Ammon's horn (tissue), 1 donor: Measurements from ENCODE around the gene USP2.
A peak's percentile ranks its signal among the peaks of the same experiment; 100 is the strongest.

Source experiments
- DNase-seq: peaks from one replicate; pipeline ENCODE4 v3.0.0-alpha.2; 2016; ENCODE audit warnings: low spot score

The USP2 gene

GRCh38 chr11:119376197-119376847, 5.2 kb downstream of the USP2 start:
- peak; percentile 97 for DNase-seq

DNA sequence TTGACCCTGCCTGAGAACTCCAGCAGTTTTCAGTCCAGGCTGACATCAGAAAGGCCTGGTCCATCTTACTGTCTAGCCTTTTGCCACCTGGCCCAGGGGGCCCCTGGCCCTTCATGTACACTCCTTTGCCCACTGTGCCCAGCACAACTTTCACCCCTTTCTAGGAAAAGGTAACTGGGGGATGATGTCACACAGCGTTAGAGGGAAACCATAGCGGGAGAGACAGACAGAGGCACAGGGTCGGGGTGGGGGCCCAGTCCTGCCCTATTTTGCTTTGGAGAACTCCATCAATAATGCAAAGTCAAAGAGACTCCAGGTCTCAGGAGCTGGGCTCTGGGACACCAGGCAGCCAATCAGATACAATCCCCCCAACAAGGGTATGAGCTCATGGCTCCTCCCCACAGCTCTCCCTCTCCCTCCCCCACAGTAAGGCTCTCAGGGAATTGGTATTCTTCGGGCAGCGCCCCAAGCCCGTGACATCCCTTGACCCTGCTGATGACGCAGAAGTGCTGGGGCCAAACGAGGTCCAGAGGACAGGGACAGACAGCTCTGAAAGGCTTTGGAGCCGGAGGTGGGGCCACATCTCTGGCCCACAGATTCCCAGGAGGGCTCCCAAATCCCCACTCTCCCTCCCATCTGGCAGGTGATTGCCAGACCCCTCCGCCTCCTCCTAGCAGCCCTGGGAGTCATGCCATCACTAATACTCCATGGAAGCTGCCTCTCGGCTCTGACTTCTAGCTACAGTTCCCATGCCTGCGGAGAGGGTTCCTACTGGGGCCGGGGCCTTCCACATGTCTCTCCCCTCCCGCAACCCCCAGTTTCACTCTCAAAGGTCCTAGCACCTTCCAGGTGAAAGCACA, 5.9 kb downstream of the USP2 start:
- peak; percentile 90 for DNase-seq

GRCh38 chr11:119374632-119375336, 6.7 kb downstream of the USP2 start:
- DNase-seq = peak; percentile 80

DNA sequence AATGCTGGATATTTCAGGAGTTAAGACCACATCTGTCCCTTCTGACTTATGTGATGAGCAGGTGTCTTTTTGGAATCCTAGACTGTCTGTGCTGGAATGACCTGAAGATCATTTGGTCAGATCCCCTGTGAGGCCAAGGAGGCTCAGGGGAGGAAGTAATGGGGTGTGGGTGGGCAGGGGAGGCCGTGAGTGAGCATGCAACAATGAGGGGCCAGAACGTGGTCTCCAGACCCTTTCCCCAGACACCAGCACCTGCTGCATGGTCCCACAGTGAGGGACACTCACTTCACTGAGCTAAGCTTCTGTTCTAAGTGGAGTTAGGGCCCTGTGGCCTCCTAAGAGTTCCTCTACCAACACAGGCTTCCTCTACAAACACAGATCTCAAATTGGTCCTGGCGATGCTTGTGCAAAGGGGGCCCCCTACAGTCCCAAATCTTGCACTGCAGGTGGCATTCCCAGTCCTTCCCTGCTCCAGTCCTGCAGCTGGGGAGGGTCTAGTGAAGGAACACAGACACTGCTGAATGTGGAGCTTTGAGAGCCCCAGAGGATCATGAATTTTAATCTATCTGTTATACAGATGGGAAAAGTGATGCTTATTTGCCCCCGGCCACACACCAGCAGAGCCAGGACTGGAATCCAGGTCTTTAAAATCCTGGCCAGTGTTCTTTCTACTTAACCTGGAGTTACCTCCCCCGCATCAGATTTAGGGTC, 7.4 kb downstream of the USP2 start:
- DNase-seq = peak; percentile 89

DNA sequence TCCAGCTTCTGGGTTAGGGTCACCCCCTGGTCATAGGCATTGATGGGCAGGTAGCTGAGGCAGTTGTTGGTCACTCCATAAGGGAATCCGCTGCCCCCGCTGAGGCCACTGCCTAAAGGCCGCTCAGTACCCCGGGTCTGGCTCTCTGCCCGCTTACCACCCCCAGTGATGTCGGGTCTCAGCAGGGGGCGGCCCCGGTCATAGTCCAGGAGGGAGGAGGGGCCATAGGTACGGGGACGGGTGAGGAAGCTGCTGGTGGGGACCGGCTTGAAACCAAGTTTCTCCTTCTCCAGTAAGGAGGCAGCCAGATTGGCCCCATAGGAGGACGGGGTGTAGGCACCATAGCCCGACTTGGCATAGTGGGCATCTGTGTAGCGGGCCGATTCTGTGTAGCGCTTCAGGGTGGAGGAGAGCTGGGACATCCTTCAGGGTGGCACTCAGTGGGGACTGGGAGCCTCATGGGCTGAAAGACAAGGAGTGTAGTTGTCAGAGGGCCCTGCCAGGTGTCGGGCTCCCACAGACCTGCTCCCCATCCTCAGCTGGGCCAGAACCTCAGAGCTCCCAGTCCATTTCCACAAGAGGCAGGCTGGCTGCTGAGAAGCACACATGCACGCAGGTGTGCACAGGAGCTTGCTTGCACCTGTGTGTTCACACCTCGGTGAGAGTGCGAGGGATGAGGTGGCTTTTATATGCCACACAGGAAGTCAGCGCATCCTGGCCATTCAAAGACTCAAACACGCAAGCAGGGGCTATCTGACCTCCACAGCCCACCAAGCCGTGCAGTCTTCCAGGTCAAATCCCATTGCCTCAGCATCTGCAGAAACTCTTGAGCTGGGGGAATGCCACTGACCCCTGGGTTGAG, 8.2 kb downstream of the USP2 start:
- no peak for DNase-seq

DNA sequence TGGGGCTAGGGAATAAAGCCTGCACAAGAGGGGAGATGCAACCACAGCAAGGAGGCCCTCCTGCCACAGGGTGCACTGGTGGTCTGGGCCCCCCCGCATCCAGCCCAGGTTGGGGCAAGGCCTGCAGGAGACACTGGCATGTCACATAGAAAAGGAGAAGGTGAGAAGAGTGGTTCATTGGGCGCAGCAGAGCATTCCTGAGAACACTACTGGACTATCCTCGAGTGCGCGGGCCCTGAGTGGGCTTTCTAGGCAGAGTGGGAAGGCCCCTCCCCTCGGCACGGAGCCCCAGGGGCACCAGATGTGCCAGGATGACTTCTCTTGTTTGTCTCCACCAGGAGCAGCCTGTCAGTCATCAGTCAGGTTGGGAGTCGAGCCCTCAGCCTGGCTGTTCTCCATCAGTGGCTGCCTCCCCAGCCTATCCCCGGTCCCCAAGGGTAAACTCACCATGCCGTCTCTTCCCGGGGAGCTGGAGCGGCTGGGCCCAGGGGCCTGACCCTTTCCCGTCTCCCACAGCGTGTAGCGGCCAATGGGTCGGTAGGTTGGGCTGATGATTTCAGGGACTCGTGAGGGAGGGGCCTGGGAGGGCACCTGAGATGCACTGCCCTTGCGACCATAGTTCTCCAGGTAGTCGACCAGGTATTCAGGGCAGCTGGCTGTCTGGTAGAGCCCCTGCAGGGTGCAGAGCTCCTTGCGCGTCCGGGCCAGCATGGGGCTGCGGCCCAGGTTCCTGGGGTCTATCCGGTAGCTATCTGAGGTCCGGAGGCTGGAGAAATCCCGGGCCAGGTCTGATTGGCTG, 9.0 kb downstream of the USP2 start:
- no peak for DNase-seq

GRCh38 chr11:119371778-119372182, 9.7 kb downstream of the USP2 start:
- DNase-seq = peak; percentile 82

- DNase-seq = no peak
Observed at GRCh38 chr11:119371067-119371601, 10.4 kb downstream of the USP2 start.

DNA sequence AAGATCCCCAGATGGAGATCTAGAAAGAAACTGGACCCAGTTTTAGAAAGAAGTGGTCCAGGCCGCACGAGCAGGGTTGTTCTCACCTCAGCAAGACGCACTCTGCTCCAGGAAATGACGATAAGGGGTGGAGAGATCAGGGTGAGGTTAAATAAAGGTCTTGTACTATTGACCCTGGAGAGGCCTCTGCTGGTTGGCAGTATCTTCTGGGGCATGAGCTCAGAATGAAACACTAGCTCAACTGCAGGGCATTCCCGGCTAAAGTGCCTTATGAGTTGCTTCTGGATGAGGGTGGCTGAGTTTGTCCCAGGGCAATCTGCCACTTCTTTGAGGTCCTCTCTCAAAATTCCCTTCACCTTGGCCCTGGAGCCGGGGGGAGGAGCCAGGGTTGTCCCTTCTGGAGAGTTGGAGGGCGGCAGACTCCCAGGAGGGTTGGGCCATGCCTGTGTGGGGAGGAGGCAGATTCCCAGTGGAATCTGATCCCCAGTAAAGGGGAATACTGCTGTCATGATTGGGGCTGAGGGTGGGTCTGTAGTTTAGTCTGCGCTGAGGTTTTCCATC, 10.9 kb downstream of the USP2 start:
- no peak for DNase-seq

- DNase-seq = no peak
Observed at GRCh38 chr11:119369132-119369925, 12.2 kb downstream of the USP2 start.

DNA sequence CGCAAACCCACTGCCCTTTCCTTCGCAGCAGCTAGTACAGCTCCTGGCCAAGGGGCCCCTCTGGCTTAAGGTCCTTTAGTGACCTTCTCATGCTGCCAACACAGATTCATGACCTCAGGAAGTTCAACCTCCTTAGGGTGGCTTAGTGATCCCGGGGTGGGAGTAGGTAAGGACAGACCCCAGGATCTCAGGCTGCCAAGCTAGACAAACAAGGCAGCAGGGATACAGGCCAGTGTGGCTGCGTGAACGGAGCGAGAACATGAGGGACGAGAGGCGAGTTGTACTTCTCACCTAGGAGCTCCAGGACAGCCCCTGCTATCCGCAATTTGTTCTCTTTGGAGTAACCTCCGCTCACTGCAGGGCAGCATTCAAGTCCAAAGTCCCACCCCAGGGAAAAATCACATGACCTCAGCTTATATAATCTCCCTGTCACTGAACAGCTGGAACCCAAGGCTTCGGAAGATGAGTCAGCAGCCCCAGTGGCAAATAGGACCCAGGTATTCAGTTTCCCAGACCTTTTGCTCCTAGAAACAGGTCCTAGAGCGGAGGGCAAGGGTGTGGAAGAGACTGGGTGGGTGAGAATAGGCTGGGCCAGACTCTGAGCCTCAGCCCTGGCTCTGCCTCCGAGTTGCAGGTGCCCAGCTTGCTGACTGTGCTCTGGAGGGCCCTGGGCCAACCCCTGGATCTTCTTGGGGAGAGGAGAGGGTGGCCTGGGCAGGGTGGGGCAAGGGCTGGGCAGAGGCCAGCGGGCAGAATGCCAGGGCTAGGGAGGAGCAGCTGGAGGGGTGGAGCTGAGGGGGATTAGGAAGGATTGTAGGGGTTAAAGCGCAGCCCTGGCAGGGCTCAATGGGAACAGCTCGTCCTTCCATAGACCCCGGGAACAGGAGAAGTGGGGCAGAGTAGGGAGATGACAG, 13.1 kb downstream of the USP2 start:
- DNase-seq = no peak

DNA sequence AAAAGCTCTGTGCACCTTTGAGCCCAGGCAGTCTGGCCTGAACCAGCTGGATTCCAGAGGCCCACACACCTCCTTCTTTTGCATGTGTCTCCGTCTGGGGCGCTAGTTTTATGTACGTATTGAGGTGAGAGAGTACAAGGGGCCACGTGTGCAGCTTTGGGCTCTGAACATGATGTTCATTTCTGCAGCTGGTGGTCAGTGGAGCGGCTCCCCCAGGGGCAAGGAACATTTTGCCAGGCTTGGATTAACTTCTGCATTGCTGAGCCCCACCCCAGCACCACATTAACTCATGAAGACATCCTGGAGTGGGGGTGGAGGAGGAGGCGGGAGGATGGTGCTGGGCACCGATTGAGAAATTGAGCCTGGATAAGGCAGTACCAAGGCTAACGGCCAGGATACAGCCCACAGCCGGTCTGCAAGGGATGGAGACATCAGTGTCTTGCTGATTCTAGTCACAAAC, 13.8 kb downstream of the USP2 start:
- no peak for DNase-seq

- no peak for DNase-seq
Observed at GRCh38 chr11:119366690-119367620, 14.5 kb downstream of the USP2 start.

GRCh38 chr11:119365071-119365591, 16.4 kb downstream of the USP2 start:
- DNase-seq = no peak

DNA sequence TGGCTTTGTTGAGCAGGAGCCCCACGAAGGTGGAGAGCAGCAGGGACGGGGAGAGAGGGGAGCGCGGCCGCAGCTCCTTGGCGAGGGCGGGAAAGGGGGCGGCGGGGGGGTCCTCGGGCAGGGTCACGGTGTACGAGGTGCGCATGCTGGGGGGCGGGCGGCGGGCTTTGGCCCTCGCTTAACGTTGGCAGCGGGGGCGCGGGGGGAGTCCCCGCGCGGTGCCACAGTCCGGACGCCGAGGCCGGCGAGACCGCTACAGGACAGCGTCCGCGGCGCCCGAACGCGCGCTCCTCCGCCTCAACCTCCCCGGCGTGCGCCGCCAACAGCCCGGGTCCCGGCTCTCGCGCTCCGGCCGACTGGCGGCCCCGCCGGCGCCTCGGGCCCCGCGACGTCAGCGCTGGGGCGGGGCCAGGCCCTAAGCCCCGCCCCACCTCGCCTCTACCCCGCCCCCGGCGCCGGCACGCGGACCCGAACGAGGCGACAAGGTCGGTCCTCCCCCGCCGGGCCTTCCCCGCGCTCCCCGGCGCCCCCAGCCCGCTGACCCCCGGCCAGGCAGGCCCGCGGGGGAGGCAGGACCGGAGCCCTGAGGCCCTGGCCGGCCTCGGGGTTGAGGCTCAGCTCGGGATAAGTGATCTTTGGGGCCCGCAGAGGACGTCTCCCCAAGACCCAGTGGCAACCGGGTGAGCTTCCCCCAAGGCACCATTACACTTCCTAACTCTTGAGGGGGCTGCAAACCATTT, 17.5 kb downstream of the USP2 start:
- DNase-seq = no peak
